ENCODE results near the gene IQGAP1.
"Not testable (repeated sequence)": the region's sequence is repeated elsewhere in the genome, so short reads cannot be mapped to it uniquely, and the experiment has no call there.

Gene IQGAP1

GRCh38 chr15:90511211-90511618 is 123.2 kb downstream of the IQGAP1 start:
- H3K9ac ChIP-seq (ENCODE audit: low read length); H4K20me1 ChIP-seq (ENCODE audit: insufficient read depth, low read length); H3K27me3 ChIP-seq (ENCODE audit: insufficient read depth, low read length); H3F3A ChIP-seq (ENCODE audit: insufficient read depth, low read length); H3K79me2 ChIP-seq (ENCODE audit: insufficient read depth, low read length); H3K4me3 ChIP-seq (ENCODE audit: low read depth, low read length, poor library complexity, severe bottlenecking); H3K9me2 ChIP-seq (ENCODE audit: low read depth, low read length); H2AFZ ChIP-seq (ENCODE audit: low read length); H3K4me2 ChIP-seq (ENCODE audit: low read length); H3K36me3 ChIP-seq (ENCODE audit: insufficient read depth, low read length); H3K27ac ChIP-seq (ENCODE audit: low read depth, low read length, poor library complexity, severe bottlenecking); H3K4me1 ChIP-seq (ENCODE audit: insufficient read depth, low read length, severe bottlenecking); H3K9me3 ChIP-seq (ENCODE audit: low read length): not testable (repeated sequence)

- Histone ChIP-seq H3K9me2 (ENCODE audit: low read depth, low read length) (no peaks in the 10 kb centered on the region), H3K4me1 (ENCODE audit: insufficient read depth, low read length, severe bottlenecking) (peaks cover 12% of the 10 kb centered on the region), H3K36me3 (ENCODE audit: insufficient read depth, low read length) (no peaks in the 10 kb centered on the region; the same call in 1 of the 2 replicates), H3K9me3 (ENCODE audit: low read length) (0 out of 2 replicates have a peak, but pooled peaks cover 3% of the 10 kb centered on the region), H3K79me2 (ENCODE audit: insufficient read depth, low read length) (no peaks in the 10 kb centered on the region), H2AFZ (ENCODE audit: low read length) (no peak overlapping the region), H4K20me1 (ENCODE audit: insufficient read depth, low read length) (no peaks in the 10 kb centered on the region), H3K9ac (ENCODE audit: low read length) (no peak overlapping the region), H3K27me3 (ENCODE audit: insufficient read depth, low read length) (no peaks in the 10 kb centered on the region), H3K4me2 (ENCODE audit: low read length) (no peak overlapping the region), H3F3A (ENCODE audit: insufficient read depth, low read length) (no peaks in the 10 kb centered on the region), H3K27ac (ENCODE audit: low read depth, low read length, poor library complexity, severe bottlenecking) (no peak overlapping the region), H3K4me3 (ENCODE audit: low read depth, low read length, poor library complexity, severe bottlenecking) (no peak overlapping the region)
- TF ChIP-seq CTCF (IDR thresholded peaks at IDR 0.05; ENCODE audit: low read length) (no peak), EZH2 (IDR thresholded peaks at IDR 0.05; ENCODE audit: borderline replicate concordance, low read length) (no peak)
These were observed 124.2 kb downstream of the IQGAP1 start for GRCh38 chr15:90512276-90512675.

GRCh38 chr15:90512981-90513380 is 124.9 kb downstream of the IQGAP1 start:
- Histone ChIP-seq H3K27ac (ENCODE audit: low read depth, low read length, poor library complexity, severe bottlenecking) (no peak overlapping the region), H3K4me2 (ENCODE audit: low read length) (no peak overlapping the region), H3K27me3 (ENCODE audit: insufficient read depth, low read length) (no peaks in the 10 kb centered on the region), H3K4me1 (ENCODE audit: insufficient read depth, low read length, severe bottlenecking) (peaks cover 12% of the 10 kb centered on the region), H3K9me3 (ENCODE audit: low read length) (0 out of 2 replicates have a peak, but pooled peaks cover 3% of the 10 kb centered on the region), H3K4me3 (ENCODE audit: low read depth, low read length, poor library complexity, severe bottlenecking) (no peak overlapping the region), H3K36me3 (ENCODE audit: insufficient read depth, low read length) (no peaks in the 10 kb centered on the region; the same call in 1 of the 2 replicates), H3K9ac (ENCODE audit: low read length) (no peak overlapping the region), H2AFZ (ENCODE audit: low read length) (no peak overlapping the region), H3K79me2 (ENCODE audit: insufficient read depth, low read length) (no peaks in the 10 kb centered on the region), H4K20me1 (ENCODE audit: insufficient read depth, low read length) (no peaks in the 10 kb centered on the region), H3K9me2 (ENCODE audit: low read depth, low read length) (no peaks in the 10 kb centered on the region), H3F3A (ENCODE audit: insufficient read depth, low read length) (no peaks in the 10 kb centered on the region)
- TF ChIP-seq CTCF (IDR thresholded peaks at IDR 0.05; ENCODE audit: low read length) (no peak), EZH2 (IDR thresholded peaks at IDR 0.05; ENCODE audit: borderline replicate concordance, low read length) (no peak)

- H3K79me2 ChIP-seq (ENCODE audit: insufficient read depth, low read length) = no peaks in the 10 kb centered on the region
- H3K27me3 ChIP-seq (ENCODE audit: insufficient read depth, low read length) = no peaks in the 10 kb centered on the region
- no peak overlapping the region for H3K9ac ChIP-seq (ENCODE audit: low read length)
- H3K9me2 ChIP-seq (ENCODE audit: low read depth, low read length) = no peaks in the 10 kb centered on the region
- H2AFZ ChIP-seq (ENCODE audit: low read length) = no peak overlapping the region
- H3K4me2 ChIP-seq (ENCODE audit: low read length) = no peak overlapping the region
- peaks cover 12% of the 10 kb centered on the region for H3K4me1 ChIP-seq (ENCODE audit: insufficient read depth, low read length, severe bottlenecking)
- H3K9me3 ChIP-seq (ENCODE audit: low read length) = 0 out of 2 replicates have a peak, but pooled peaks cover 3% of the 10 kb centered on the region
- H4K20me1 ChIP-seq (ENCODE audit: insufficient read depth, low read length) = no peaks in the 10 kb centered on the region
- no peaks in the 10 kb centered on the region for H3F3A ChIP-seq (ENCODE audit: insufficient read depth, low read length)
- H3K4me3 ChIP-seq (ENCODE audit: low read depth, low read length, poor library complexity, severe bottlenecking) = no peak overlapping the region
- no peaks in the 10 kb centered on the region; the same call in 1 of the 2 replicates for H3K36me3 ChIP-seq (ENCODE audit: insufficient read depth, low read length)
- no peak overlapping the region for H3K27ac ChIP-seq (ENCODE audit: low read depth, low read length, poor library complexity, severe bottlenecking)
- TF ChIP-seq CTCF (IDR thresholded peaks at IDR 0.05; ENCODE audit: low read length) (no peak), EZH2 (IDR thresholded peaks at IDR 0.05; ENCODE audit: borderline replicate concordance, low read length) (no peak)
These were observed 125.4 kb downstream of the IQGAP1 start for GRCh38 chr15:90513448-90513847.

GRCh38 chr15:90513893-90514292 is 125.9 kb downstream of the IQGAP1 start:
- H3K79me2 ChIP-seq (ENCODE audit: insufficient read depth, low read length); H3K36me3 ChIP-seq (ENCODE audit: insufficient read depth, low read length); H3F3A ChIP-seq (ENCODE audit: insufficient read depth, low read length); H3K27ac ChIP-seq (ENCODE audit: low read depth, low read length, poor library complexity, severe bottlenecking); H3K27me3 ChIP-seq (ENCODE audit: insufficient read depth, low read length); H3K4me2 ChIP-seq (ENCODE audit: low read length); H3K9me3 ChIP-seq (ENCODE audit: low read length); H4K20me1 ChIP-seq (ENCODE audit: insufficient read depth, low read length); H2AFZ ChIP-seq (ENCODE audit: low read length); H3K4me3 ChIP-seq (ENCODE audit: low read depth, low read length, poor library complexity, severe bottlenecking); H3K9me2 ChIP-seq (ENCODE audit: low read depth, low read length); H3K9ac ChIP-seq (ENCODE audit: low read length): not testable (repeated sequence)
- peaks cover 12% of the 10 kb centered on the region for H3K4me1 ChIP-seq (ENCODE audit: insufficient read depth, low read length, severe bottlenecking)

All from OCI-LY1 (cell line).